ENCODE results near the gene TUBGCP5.

The TUBGCP5 gene

DNA sequence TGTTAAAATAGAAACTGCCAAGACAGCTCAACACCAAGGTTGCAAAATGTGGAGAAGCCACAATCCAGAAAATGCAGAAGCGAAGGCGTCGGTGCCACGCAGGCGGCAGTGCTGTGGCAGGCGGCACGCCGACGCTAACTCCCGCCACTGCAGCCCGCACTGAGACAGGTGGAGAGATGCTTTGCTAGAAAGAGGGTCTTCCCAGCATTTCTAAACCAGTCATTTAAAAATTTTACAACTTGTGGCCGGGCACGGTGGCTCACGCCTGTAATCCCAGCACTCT lies 82.5 kb downstream of the TUBGCP5 start:
- no peak for TF ChIP-seq ZNF274 (IDR thresholded peaks at IDR 0.05; ENCODE audit: low read depth, low read length)
- TF ChIP-seq YY1 (IDR thresholded peaks at IDR 0.05; ENCODE audit: insufficient read depth, insufficient read length), result no peak
- no peak for TF ChIP-seq SUZ12 (IDR thresholded peaks at IDR 0.05; ENCODE audit: extremely low read depth, insufficient read depth, insufficient read length)
- Histone ChIP-seq H3K4me1 (ENCODE audit: insufficient read depth, insufficient read length) (peaks cover 8% of the 10 kb centered on the region), H3K9ac (ENCODE audit: insufficient read length, low read depth) (no peak overlapping the region), H3K9me3 (ENCODE audit: insufficient read depth, low read length) (no peaks in the 10 kb centered on the region), H3K36me3 (ENCODE audit: insufficient read depth, insufficient read length, low read length) (no peaks in the 10 kb centered on the region), H3K27me3 (ENCODE audit: insufficient read depth, insufficient read length) (peaks cover 8% of the 10 kb centered on the region), H3K4me3 (ENCODE audit: insufficient read length, low read depth) (no peak overlapping the region)
- no peak for DNase-seq (ENCODE audit: low read depth, low spot score)

DNA sequence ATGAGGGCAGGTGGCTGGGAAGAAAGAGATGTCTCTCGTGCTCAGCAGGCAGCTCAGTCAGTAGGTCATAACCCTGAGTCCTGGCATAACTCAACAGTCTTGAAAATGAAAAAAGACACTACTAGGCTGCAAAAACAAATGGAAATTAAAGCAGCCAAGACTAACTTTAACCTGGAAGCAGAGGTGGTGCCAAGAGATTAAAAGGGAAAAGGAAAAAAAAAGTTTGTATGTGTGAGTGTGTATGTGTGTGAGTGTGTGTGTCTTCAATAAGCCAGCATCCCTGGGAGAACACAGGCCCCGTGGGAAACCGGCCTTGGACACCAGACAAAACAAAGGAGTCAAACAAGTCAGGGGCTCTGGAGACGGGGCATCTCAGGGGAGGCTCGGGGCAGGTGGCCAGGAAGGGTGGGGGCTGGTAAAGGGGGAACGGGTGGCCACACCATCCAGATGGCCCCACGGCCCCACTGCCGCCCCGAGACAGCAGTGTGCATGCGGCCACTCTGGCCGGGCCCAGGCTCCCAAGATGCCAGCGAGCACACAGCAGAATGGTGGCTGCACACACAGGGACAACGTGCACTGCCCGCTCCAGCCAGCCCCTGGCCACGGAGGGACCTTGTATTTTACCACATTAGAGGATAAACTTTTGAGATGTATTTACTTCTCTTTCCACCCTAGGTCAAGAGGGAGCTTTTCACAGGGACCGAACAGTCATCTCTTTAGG lies 83.0 kb downstream of the TUBGCP5 start:
- DNase-seq (ENCODE audit: low read depth, low spot score), result no peak
- Histone ChIP-seq H3K4me1 (ENCODE audit: insufficient read depth, insufficient read length) (peaks cover 8% of the 10 kb centered on the region), H3K27me3 (ENCODE audit: insufficient read depth, insufficient read length) (peaks cover 13% of the 10 kb centered on the region), H3K4me3 (ENCODE audit: insufficient read length, low read depth) (no peak overlapping the region), H3K9me3 (ENCODE audit: insufficient read depth, low read length) (no peaks in the 10 kb centered on the region), H3K9ac (ENCODE audit: insufficient read length, low read depth) (no peak overlapping the region), H3K36me3 (ENCODE audit: insufficient read depth, insufficient read length, low read length) (peaks cover 3% of the 10 kb centered on the region)
- TF ChIP-seq YY1 (IDR thresholded peaks at IDR 0.05; ENCODE audit: insufficient read depth, insufficient read length) (no peak), SUZ12 (IDR thresholded peaks at IDR 0.05; ENCODE audit: extremely low read depth, insufficient read depth, insufficient read length) (no peak), ZNF274 (IDR thresholded peaks at IDR 0.05; ENCODE audit: low read depth, low read length) (no peak)

DNA sequence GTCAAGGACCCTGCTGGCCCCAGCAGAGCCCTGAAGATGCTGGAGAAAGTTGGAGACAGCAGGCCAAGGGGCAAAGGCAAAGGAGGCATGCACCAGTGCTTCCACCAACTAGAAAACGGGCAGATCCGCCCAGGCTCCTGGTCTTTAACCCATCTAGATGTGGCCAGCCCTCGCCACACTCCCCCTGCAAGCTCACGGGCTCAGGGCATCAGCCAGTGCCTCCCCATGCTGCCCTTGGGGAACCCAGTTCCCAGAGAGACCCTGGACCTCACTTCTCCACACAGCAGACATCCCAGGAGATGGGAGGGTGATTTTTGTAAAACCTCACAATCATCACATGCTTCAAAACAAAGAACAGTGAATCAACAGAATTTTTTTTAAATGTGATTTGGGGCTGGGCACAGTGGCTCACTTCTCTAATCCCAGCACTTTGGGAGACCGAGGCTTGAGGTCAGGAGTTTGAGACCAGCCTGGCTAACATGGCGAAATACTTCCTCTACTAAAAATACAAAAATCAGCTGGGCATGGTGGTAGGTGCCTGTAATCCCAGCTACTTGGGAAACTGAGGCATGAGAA lies 83.7 kb downstream of the TUBGCP5 start:
- TF ChIP-seq YY1 (IDR thresholded peaks at IDR 0.05; ENCODE audit: insufficient read depth, insufficient read length) (no peak), SUZ12 (IDR thresholded peaks at IDR 0.05; ENCODE audit: extremely low read depth, insufficient read depth, insufficient read length) (no peak), ZNF274 (IDR thresholded peaks at IDR 0.05; ENCODE audit: low read depth, low read length) (no peak)
- Histone ChIP-seq H3K36me3 (ENCODE audit: insufficient read depth, insufficient read length, low read length) (peaks cover 4% of the 10 kb centered on the region), H3K9ac (ENCODE audit: insufficient read length, low read depth) (no peak overlapping the region), H3K4me3 (ENCODE audit: insufficient read length, low read depth) (no peak overlapping the region), H3K27me3 (ENCODE audit: insufficient read depth, insufficient read length) (peaks cover 14% of the 10 kb centered on the region), H3K4me1 (ENCODE audit: insufficient read depth, insufficient read length) (peaks cover 11% of the 10 kb centered on the region), H3K9me3 (ENCODE audit: insufficient read depth, low read length) (no peaks in the 10 kb centered on the region)
- no peak for DNase-seq (ENCODE audit: low read depth, low spot score)

DNA sequence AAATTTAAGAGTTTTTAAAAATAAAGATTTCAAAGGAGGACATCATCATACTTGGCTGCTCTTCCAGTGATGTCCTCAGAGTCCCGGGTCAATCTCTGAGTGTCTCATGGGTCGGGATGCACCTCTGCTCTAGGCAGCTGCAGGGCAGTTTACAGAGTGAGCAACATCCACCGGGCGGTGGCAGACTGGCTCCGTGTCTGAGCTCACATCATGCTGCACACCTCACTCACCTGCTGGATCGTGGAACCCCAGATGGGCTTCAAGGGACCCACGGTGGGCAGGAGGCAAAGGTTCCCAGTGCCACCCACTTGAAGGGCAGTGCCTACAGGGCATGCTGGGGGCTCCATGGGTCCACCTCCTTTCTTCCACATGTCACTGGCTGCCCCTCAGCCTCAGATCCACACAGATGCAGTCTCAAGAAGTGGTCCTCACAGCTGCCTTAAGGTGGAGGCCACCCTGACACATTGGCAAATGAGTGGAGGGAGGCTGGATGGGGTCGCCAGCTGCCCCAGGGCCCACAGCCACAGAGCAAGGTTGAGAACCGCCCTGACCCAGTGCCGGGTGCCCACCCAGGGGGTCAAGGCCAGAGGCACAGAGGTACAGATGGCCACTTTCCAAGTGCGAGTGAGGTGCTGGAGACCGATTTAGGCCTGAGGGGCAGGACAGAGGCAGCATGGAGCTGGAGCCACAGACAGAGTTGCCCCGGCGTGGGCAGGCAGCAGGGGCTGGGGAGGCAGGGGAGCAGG lies 84.4 kb downstream of the TUBGCP5 start:
- DNase-seq (ENCODE audit: low read depth, low spot score), result no peak
- H3K9me3 ChIP-seq (ENCODE audit: insufficient read depth, low read length), result no peaks in the 10 kb centered on the region
- H3K4me1 ChIP-seq (ENCODE audit: insufficient read depth, insufficient read length), result peaks cover 11% of the 10 kb centered on the region
- H3K4me3 ChIP-seq (ENCODE audit: insufficient read length, low read depth), result no peak overlapping the region
- no peak overlapping the region for H3K9ac ChIP-seq (ENCODE audit: insufficient read length, low read depth)
- no peak for TF ChIP-seq SUZ12 (IDR thresholded peaks at IDR 0.05; ENCODE audit: extremely low read depth, insufficient read depth, insufficient read length)
- TF ChIP-seq ZNF274 (IDR thresholded peaks at IDR 0.05; ENCODE audit: low read depth, low read length), result no peak
- TF ChIP-seq YY1 (IDR thresholded peaks at IDR 0.05; ENCODE audit: insufficient read depth, insufficient read length), result no peak
- peaks cover 4% of the 10 kb centered on the region for H3K36me3 ChIP-seq (ENCODE audit: insufficient read depth, insufficient read length, low read length)
- peaks cover 14% of the 10 kb centered on the region for H3K27me3 ChIP-seq (ENCODE audit: insufficient read depth, insufficient read length)

DNA sequence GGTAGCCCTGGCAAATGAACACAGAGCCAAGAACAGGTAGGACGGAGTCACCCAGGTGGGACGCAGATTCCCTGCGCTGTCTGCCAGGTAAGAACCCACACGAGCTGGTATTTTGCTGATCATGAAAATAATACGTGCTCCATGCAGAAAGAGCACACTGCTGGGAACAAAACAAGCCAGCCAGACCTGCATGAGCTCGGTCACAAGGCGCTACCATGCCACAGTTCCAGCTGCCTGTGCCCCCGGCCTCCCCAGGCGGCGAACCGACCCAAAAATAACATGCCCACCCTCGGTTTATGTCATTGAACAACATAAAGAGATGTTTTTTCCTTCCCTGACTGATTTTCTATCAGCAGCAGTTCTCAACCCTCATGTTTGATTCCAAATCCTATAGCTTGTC lies 85.0 kb downstream of the TUBGCP5 start:
- peaks cover 14% of the 10 kb centered on the region for H3K27me3 ChIP-seq (ENCODE audit: insufficient read depth, insufficient read length)
- H3K9ac ChIP-seq (ENCODE audit: insufficient read length, low read depth), result no peak overlapping the region
- no peak for TF ChIP-seq SUZ12 (IDR thresholded peaks at IDR 0.05; ENCODE audit: extremely low read depth, insufficient read depth, insufficient read length)
- no peak for TF ChIP-seq YY1 (IDR thresholded peaks at IDR 0.05; ENCODE audit: insufficient read depth, insufficient read length)
- no peak for TF ChIP-seq ZNF274 (IDR thresholded peaks at IDR 0.05; ENCODE audit: low read depth, low read length)
- H3K9me3 ChIP-seq (ENCODE audit: insufficient read depth, low read length), result no peaks in the 10 kb centered on the region
- no peak for DNase-seq (ENCODE audit: low read depth, low spot score)
- H3K4me1 ChIP-seq (ENCODE audit: insufficient read depth, insufficient read length), result peaks cover 12% of the 10 kb centered on the region
- peaks cover 4% of the 10 kb centered on the region for H3K36me3 ChIP-seq (ENCODE audit: insufficient read depth, insufficient read length, low read length)
- H3K4me3 ChIP-seq (ENCODE audit: insufficient read length, low read depth), result no peak overlapping the region

DNA sequence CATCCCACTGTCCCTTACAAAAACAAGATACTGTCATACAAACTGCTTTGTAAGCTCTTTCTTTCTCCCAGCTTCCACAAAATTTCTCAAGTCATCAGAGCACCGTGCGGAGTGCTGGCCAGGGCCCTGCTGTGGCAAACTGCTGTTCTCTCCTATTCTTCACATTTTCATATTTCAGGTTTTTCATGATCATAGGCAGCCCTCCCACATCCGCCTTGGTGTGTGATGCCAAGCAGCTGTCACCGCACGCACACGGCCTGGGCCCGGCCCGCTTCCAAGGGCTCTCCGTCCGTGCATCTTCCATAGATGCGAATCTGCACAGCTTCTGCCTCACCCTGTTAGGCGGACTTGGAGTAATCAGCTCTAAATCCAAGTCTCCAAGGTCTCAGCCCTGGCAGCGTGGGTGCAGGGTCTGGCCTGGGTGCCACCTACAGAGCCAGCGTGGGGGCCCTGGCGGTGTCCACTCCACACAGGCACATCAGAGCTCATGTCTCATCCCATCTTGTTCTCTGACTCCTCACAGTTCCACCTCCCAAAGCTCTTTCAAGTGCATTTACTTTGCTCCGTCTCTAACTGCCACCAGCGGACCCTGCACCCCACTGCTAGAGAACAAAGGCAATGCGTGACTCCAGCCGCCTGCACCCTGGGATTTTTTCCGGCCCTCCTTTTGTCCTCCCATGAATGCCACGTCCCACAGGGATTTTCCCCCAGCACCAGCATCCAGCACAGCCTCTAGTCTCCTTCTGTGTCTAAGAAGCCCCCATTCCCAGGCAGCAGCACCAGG lies 86.4 kb downstream of the TUBGCP5 start:
- no peak overlapping the region for H3K4me3 ChIP-seq (ENCODE audit: insufficient read length, low read depth)
- no peak overlapping the region for H3K9ac ChIP-seq (ENCODE audit: insufficient read length, low read depth)
- H3K4me1 ChIP-seq (ENCODE audit: insufficient read depth, insufficient read length), result peaks cover 15% of the 10 kb centered on the region
- H3K27me3 ChIP-seq (ENCODE audit: insufficient read depth, insufficient read length), result peaks cover 14% of the 10 kb centered on the region
- H3K9me3 ChIP-seq (ENCODE audit: insufficient read depth, low read length), result no peaks in the 10 kb centered on the region
- peak; percentile 22 for DNase-seq (ENCODE audit: low read depth, low spot score)
- no peak for TF ChIP-seq SUZ12 (IDR thresholded peaks at IDR 0.05; ENCODE audit: extremely low read depth, insufficient read depth, insufficient read length)
- no peak for TF ChIP-seq YY1 (IDR thresholded peaks at IDR 0.05; ENCODE audit: insufficient read depth, insufficient read length)
- no peak for TF ChIP-seq ZNF274 (IDR thresholded peaks at IDR 0.05; ENCODE audit: low read depth, low read length)
- peaks cover 4% of the 10 kb centered on the region for H3K36me3 ChIP-seq (ENCODE audit: insufficient read depth, insufficient read length, low read length)

Data from NT2/D1 (cell line).